Mammary epithelial cell (primary cell): ENCODE measurements around the gene KPNA4.

ENCODE experiments used
- EZH2 ChIP-seq: IDR thresholded peaks from 2 replicates; pipeline ENCODE4 v1.6.1; 2012; ENCODE audit warnings: low read length, inconsistent platforms, borderline replicate concordance
- TF ChIP-seq, protein P1 (sequence below), 2 donors: IDR thresholded peaks in 1 of 2; conservative IDR thresholded peaks in 1 of 2; 2 replicates each; pipeline ENCODE4 v1.5.1; 2011 to 2012; ENCODE audit warnings: inconsistent platforms in 2 of 2, low read length in 2 of 2, mild to moderate bottlenecking in 2 of 2, control low read depth in 1 of 2, low read depth in 1 of 2; ENCODE audit not compliant: insufficient read depth in 1 of 2; ENCODE audit errors: extremely low read depth in 1 of 2

DNA sequence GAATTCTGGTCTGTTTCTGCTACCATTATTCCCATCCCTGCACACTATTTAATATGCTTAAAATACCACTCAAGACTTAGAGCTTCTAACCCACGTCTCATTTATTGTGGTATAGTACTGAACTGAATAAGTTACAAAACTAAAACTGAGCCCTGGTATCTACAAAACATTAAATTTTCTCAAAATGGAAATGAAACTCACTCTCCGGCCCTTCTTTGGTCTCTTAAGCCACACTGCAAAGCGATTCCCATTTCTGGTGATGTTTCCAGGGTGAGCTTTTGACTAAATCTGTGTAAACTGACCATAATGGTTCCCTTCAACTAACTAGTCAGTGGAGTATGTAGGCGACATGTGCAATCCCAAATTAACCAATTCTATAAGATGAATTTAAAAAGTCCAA lies 18.6 kb downstream of the KPNA4 start:
- TF ChIP-seq, protein P1, sequence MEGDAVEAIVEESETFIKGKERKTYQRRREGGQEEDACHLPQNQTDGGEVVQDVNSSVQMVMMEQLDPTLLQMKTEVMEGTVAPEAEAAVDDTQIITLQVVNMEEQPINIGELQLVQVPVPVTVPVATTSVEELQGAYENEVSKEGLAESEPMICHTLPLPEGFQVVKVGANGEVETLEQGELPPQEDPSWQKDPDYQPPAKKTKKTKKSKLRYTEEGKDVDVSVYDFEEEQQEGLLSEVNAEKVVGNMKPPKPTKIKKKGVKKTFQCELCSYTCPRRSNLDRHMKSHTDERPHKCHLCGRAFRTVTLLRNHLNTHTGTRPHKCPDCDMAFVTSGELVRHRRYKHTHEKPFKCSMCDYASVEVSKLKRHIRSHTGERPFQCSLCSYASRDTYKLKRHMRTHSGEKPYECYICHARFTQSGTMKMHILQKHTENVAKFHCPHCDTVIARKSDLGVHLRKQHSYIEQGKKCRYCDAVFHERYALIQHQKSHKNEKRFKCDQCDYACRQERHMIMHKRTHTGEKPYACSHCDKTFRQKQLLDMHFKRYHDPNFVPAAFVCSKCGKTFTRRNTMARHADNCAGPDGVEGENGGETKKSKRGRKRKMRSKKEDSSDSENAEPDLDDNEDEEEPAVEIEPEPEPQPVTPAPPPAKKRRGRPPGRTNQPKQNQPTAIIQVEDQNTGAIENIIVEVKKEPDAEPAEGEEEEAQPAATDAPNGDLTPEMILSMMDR (conservative IDR thresholded peaks at IDR 0.05 in 1 of 2, IDR thresholded peaks at IDR 0.05 in 1 of 2; ENCODE audit: extremely low read depth in 1 of 2, insufficient read depth in 1 of 2, low read depth in 1 of 2, low read length in 2 of 2) = no peak
- TF ChIP-seq EZH2 = no peak
